Muscle of leg (tissue), 16 donors: Measurements from ENCODE around the gene OSBPL9. TPM values are rescaled to one million over a fixed set of nuclear protein-coding genes. Genes with fewer than 3 reads are reported as not detected.

Experiments used
- DNase-seq: peaks from one replicate; pipeline ENCODE4 v3.0.0; 2013
- H3K27ac ChIP-seq: one replicate; pipeline ENCODE4 v1.5.1; 2013; ENCODE audit warnings: mild to moderate bottlenecking, low read length, control low read depth
- H3K27me3 ChIP-seq: one replicate; pipeline ENCODE4 v1.6.1; 2013; ENCODE audit warnings: low read length; ENCODE audit not compliant: control insufficient read depth, insufficient read depth
- H3K36me3 ChIP-seq: one replicate; pipeline ENCODE4 v1.6.1; 2013; ENCODE audit warnings: low read length; ENCODE audit not compliant: control insufficient read depth, insufficient read depth
- H3K4me1 ChIP-seq: one replicate; pipeline ENCODE4 v1.6.1; 2013; ENCODE audit warnings: low read length; ENCODE audit not compliant: control insufficient read depth, insufficient read depth
- H3K4me3 ChIP-seq: one replicate; pipeline ENCODE4 v1.5.1; 2013; ENCODE audit warnings: low read length, control low read depth
- H3K9me3 ChIP-seq: replicated peaks from 2 replicates; pipeline ENCODE4 v1.6.1; 2013; ENCODE audit warnings: low read depth, low read length; ENCODE audit not compliant: control insufficient read depth
- WGBS: methylation state at CpG from one replicate; pipeline ENCODE4 v1.1.5; 2013; ENCODE audit warnings: missing lambda C conversion rate; ENCODE audit not compliant: insufficient coverage; 5-methylcytosine and 5-hydroxymethylcytosine counted together
- long read RNA-seq, 11 donors: transcript quantifications; one replicate each; lab custom pipeline, GENCODE V29; 2026
- polyA plus RNA-seq, 8 donors: library from polyadenylated mRNA; unstranded; fragments of 120-200 nt; gene quantifications; one replicate each; pipeline versions ENCODE4 v1.2.1 to v1.2.3, GENCODE V29; 2013; ENCODE audit warnings: inconsistent platforms in 1 of 8, low replicate concordance in 1 of 8; ENCODE audit not compliant: insufficient read length in 8 of 8, insufficient read depth in 1 of 8
- total RNA-seq: library from RNA; stranded (reverse); fragments of 120-200 nt; gene quantifications from one replicate; pipeline ENCODE4 v1.2.4, GENCODE V29; 2013

OSBPL9 gene, protein sequence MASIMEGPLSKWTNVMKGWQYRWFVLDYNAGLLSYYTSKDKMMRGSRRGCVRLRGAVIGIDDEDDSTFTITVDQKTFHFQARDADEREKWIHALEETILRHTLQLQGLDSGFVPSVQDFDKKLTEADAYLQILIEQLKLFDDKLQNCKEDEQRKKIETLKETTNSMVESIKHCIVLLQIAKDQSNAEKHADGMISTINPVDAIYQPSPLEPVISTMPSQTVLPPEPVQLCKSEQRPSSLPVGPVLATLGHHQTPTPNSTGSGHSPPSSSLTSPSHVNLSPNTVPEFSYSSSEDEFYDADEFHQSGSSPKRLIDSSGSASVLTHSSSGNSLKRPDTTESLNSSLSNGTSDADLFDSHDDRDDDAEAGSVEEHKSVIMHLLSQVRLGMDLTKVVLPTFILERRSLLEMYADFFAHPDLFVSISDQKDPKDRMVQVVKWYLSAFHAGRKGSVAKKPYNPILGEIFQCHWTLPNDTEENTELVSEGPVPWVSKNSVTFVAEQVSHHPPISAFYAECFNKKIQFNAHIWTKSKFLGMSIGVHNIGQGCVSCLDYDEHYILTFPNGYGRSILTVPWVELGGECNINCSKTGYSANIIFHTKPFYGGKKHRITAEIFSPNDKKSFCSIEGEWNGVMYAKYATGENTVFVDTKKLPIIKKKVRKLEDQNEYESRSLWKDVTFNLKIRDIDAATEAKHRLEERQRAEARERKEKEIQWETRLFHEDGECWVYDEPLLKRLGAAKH
- total RNA-seq, result 63.8 TPM
- 10 to 100 TPM; 51.0 to 74.5 (median 60.9) TPM for polyA plus RNA-seq
- long read RNA-seq, donor 1, partial matches to known transcripts, result 37 of 42 reads
- long read RNA-seq, donor 1, other reads (novel, unspliced or antisense), result 0 of 42 reads
- long read RNA-seq, donor 2, result 0 reads
- long read RNA-seq, donor 3, transcript OSBPL9-207 (20 exons, 2,755 nt), result major isoform, 6 of 12 reads
- long read RNA-seq, donor 3, transcript OSBPL9-203 (24 exons, 2,893 nt), result minor isoform, 5 of 12 reads
- long read RNA-seq, donor 3, partial matches to known transcripts, result 0 of 12 reads
- long read RNA-seq, donor 3, other reads (novel, unspliced or antisense), result 0 of 12 reads
- long read RNA-seq, donor 4, partial matches to known transcripts, result 80 of 84 reads
- long read RNA-seq, donor 4, other reads (novel, unspliced or antisense), result 0 of 84 reads
- long read RNA-seq, donor 5, partial matches to known transcripts, result 233 of 255 reads
- long read RNA-seq, donor 5, other reads (novel, unspliced or antisense), result 11 of 255 reads
- long read RNA-seq, donor 6, transcript OSBPL9-207 (20 exons, 2,755 nt), result major isoform, 5 of 218 reads
- long read RNA-seq, donor 6, partial matches to known transcripts, result 196 of 218 reads
- long read RNA-seq, donor 6, other reads (novel, unspliced or antisense), result 12 of 218 reads
- long read RNA-seq, donor 7, transcript OSBPL9-203 (24 exons, 2,893 nt), result major isoform, 5 of 118 reads
- long read RNA-seq, donor 7, partial matches to known transcripts, result 99 of 118 reads
- long read RNA-seq, donor 7, other reads (novel, unspliced or antisense), result 11 of 118 reads
- long read RNA-seq, donor 8, partial matches to known transcripts, result 123 of 131 reads
- long read RNA-seq, donor 8, other reads (novel, unspliced or antisense), result 5 of 131 reads
- long read RNA-seq, donor 9, partial matches to known transcripts, result 124 of 127 reads
- long read RNA-seq, donor 9, other reads (novel, unspliced or antisense), result 0 of 127 reads
- long read RNA-seq, donor 10, partial matches to known transcripts, result 0 of 7 reads
- long read RNA-seq, donor 10, other reads (novel, unspliced or antisense), result 0 of 7 reads
- long read RNA-seq, donor 11, partial matches to known transcripts, result 140 of 143 reads
- long read RNA-seq, donor 11, other reads (novel, unspliced or antisense), result 0 of 143 reads

DNA sequence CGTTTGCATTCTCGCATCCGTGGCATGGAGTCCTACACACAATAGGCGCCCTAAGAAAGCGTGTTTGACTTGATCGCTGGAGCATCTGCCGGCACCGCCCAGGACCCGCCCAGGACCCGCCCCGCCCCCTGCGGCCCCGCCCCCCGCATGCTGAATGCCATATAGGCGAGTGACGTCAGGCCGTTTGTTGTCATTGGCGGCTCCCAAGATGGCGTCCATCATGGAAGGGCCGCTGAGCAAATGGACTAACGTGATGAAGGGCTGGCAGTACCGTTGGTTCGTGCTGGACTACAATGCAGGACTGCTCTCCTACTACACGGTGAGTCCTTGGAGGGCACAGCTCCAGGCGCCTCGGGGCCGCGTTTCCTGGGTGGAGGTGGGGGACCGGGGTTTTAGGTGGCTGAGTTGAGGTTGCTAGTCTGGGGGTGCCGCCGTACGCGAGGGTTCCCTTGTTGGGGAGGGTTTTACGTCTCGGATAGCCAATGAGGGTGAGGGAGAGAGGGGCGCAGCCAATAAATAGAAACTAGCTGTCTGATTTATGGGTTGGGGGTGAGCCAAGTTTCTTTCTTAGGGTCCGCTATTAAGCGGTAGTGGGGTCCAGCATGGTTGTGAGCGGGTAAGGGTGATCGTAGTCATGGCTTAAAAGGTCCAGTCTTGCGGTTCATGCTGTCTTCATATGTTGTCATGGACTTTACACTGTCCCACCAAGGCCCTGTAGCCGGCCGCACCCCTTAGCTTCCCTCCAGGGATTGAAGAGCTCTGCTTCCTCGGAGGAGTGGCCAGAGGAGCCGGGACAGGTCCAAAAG lies at the start of gene OSBPL9:
Gene OSBPL9, plus strand, starts transcription at position 190 of the 806 bp plus-strand sequence. Its CDS starts 19 bp downstream, at position 209.
- Histone ChIP-seq H3K4me3 (peak within 1 kb of the TSS; percentile 79), H3K9me3 (no peaks in the 10 kb centered on the region), H3K36me3 (no peaks in the 10 kb centered on the region), H3K27me3 (no peaks in the 10 kb centered on the region), H3K4me1 (peaks cover 5% of the 10 kb centered on the region), H3K27ac (peak within 1 kb of the TSS; percentile 94)
- DNase-seq, result peak; percentile 97
- under 1% methylated on average over 41 of the region's 45 CpGs for WGBS

DNA sequence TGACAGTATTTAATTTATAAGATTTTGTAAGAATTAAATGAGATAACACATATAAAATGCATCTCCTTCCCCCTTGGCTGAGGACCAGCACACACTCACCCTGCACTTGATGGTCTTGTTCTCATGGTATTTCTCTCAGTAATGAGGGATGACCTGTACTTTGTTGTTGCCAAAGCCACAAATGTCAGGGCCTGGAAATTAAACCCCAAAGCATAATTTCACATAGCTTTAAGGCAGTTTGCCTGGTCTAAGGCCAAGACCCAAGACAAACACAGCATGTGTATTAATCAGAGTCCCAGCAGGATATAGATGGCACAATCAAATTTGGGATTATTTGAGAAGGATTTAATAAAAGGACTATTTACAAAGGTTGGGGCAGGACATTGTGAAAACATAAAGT lies 49.2 kb upstream of the OSBPL9 start:
- H3K4me1 ChIP-seq, result peaks cover 5% of the 10 kb centered on the region
- H3K4me3 ChIP-seq, result no peak overlapping the region
- DNase-seq, result no peak
- H3K27me3 ChIP-seq, result no peaks in the 10 kb centered on the region
- no peak overlapping the region for H3K27ac ChIP-seq
- no peaks in the 10 kb centered on the region for H3K36me3 ChIP-seq
- H3K9me3 ChIP-seq, result no peaks in the 10 kb centered on the region

DNA sequence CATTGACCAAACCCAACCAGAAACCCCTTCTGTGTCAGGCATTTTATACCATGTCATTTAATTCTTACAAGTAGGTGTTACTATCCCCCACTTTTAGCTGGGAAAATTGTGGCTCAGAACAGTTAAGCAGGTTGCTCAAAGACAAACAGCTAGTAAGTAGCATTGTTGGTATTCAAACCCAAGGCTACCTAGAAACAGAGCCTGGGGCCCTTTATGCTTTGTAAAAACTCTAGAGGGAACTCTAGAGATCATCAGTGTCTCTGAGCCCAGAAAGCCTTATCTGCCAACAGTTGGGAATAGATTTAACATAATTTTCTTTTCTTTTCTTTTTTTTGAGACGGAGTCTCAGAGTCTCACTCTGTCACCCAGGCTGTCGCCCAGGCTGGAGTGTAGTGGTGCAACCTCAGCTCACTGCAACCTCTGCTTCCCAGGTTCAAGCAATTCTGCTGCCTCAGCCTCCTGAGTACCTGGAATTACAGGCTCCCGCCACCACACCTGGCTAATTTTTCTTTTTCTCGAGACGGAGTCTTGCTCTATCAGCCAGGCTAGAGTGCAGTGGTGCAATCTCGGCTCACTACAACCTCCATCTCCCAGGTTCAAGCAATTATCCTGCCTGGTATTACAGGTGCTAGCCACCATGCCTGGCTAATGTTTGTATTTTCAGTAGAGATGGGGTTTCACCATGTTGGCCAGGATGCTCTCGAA lies 48.5 kb upstream of the OSBPL9 start:
- no peak overlapping the region for H3K27ac ChIP-seq
- WGBS, result 81% methylated on average over 5 of the region's 7 CpGs
- DNase-seq, result no peak
- H3K4me1 ChIP-seq, result peaks cover 5% of the 10 kb centered on the region
- no peaks in the 10 kb centered on the region for H3K9me3 ChIP-seq
- no peaks in the 10 kb centered on the region for H3K27me3 ChIP-seq
- no peaks in the 10 kb centered on the region for H3K36me3 ChIP-seq
- no peak overlapping the region for H3K4me3 ChIP-seq

DNA sequence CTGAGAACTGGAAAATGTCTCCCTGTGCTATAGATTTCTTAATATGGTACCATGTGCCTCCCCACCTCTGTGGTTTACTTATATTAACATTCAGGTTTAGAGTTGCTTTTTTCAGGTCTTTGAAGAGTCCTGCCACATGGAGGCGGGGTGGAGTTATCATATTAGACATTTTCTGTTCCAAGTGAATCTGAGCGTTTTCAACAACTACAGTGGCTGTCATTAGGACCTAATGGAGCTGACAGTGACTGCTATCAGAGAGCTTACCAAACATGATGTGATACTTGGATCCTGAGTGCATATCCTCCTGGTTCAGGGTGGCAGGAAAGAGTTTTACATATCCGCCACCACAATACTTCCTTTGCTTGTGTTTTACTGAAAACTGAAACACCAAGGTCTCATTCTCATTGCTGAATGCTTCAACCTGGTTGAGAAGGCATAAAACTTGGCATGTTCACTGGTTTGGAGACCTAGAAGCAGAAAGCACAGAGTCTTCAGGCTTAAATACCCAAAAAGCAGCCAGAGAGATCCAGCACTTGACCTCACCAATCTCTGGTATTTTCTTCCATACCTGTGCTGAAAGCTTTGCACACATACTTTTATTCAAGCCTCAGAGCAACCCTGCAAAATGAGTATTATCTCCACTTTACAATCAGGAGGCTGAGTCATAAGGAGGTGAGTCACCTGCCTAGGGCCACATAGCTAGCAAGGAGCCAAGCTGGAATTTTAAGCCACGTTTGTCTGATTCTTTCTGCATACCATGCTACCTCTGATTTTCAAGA lies 47.4 kb upstream of the OSBPL9 start:
- DNase-seq, result peak; percentile 23
- WGBS, result 83% methylated on average over 1 of the region's 4 CpGs
- H3K36me3 ChIP-seq, result no peaks in the 10 kb centered on the region
- no peaks in the 10 kb centered on the region for H3K27me3 ChIP-seq
- no peaks in the 10 kb centered on the region for H3K9me3 ChIP-seq
- peaks cover 5% of the 10 kb centered on the region for H3K4me1 ChIP-seq
- no peak overlapping the region for H3K27ac ChIP-seq
- H3K4me3 ChIP-seq, result no peak overlapping the region

DNA sequence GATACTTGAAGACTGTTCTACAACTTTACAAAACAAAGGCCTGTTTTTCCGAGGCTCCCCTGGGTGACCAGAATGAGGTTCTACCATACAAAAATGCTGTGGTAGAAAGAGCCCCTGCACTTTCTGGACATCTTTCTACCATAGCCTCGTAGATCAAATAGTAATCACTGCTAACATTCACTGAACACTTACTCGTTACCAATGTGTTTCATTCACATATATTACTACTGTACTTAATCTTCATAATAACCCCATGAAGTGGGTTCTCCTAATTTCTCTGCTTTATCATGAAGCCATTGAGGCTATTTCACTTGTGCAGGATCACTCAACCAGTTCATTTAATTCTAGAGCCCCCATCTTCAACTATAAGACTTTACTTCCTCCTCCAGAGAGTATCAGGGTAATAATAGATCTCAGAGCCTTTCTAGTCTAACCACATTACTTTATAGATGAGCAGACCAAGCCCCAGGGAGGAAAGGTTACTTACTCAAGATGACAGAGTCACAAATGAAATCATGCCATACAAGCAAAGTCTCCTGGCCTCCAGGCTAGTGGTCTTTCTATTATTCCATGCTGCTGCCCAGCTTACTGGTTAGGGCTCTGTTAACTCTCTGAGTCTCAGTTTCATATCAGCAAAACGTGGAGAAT lies 46.7 kb upstream of the OSBPL9 start:
- 100% methylated on average over 2 of the region's 4 CpGs for WGBS
- Histone ChIP-seq H3K4me3 (no peak overlapping the region), H3K4me1 (peaks cover 5% of the 10 kb centered on the region), H3K27me3 (no peaks in the 10 kb centered on the region), H3K9me3 (no peaks in the 10 kb centered on the region), H3K27ac (no peak overlapping the region), H3K36me3 (no peaks in the 10 kb centered on the region)
- no peak for DNase-seq

DNA sequence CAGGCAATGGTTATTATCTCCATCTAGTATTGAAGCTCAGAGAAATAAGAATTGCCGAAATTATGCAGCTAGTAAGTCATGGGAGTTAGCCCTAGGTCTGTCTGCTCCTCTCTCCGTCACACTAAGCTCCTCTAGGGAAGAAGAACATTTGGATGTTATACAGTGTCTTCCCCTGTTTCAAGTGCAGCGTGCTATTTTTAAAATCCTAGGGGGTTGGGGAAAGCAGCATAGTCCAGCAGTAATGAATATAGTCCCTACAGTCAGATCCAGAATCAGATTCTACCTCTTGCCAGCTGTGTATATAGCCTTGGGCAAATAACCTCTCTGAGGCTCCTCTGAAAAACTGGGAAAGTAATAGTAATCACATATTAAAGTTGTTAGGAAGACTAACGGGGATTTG lies 44.5 kb upstream of the OSBPL9 start:
- WGBS, result 50% methylated on average over 1 of the region's 4 CpGs

DNA sequence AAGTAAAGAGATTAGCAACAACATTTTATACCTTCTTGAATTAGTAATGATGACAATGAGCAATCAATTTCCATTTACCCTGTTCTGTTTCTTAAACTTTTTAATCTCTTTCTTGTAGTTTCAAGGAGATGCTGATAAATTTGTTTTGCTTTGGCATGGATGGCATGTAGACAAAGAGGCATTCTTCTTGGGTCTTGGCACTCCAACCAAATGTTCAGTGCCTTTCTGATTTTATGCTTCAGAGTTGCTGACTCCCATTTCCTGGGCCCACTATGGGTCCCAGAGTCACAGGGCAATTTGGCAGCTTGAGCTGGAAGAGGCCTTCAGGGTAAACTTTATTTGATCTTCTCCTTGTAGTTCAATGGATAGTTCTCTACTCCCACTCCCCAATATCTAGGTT lies 42.1 kb upstream of the OSBPL9 start:
- no peak overlapping the region for H3K4me3 ChIP-seq
- no peaks in the 10 kb centered on the region for H3K27me3 ChIP-seq
- no peaks in the 10 kb centered on the region for H3K36me3 ChIP-seq
- H3K4me1 ChIP-seq, result peaks cover 5% of the 10 kb centered on the region
- H3K27ac ChIP-seq, result no peak overlapping the region
- no peak for DNase-seq
- no peaks in the 10 kb centered on the region for H3K9me3 ChIP-seq

More for the DNA sequence above, 44.5 kb upstream of the OSBPL9 start:
- Histone ChIP-seq H3K9me3 (no peaks in the 10 kb centered on the region), H3K36me3 (no peaks in the 10 kb centered on the region), H3K4me3 (no peak overlapping the region), H3K4me1 (peaks cover 5% of the 10 kb centered on the region), H3K27ac (no peak overlapping the region), H3K27me3 (no peaks in the 10 kb centered on the region)
- DNase-seq, result peak; percentile 46
